GM23338 (cell line): ENCODE data around the gene TGM6. TPM values are rescaled to one million over a fixed set of nuclear protein-coding genes. Genes with fewer than 3 reads are reported as not detected.

Experiments used
- ATAC-seq: fragments of 200-7000 bp; cut with Tn5 transposase; 3 replicates; pipeline ENCODE4 v1.9.1; 2020
- DNase-seq: peaks from one replicate; pipeline ENCODE4 v3.0.0-alpha.2; 2015; ENCODE audit warnings: low spot score
- H2AFZ ChIP-seq: fragments of 200-600 bp; sonication (generic); 2 replicates; pipeline ENCODE4 v1.8.0; 2016; ENCODE audit warnings: antibody characterized with exemption, mild to moderate bottlenecking, moderate library complexity
- H3F3A ChIP-seq: fragments of 200-600 bp; sonication (generic); replicated peaks from 2 replicates; pipeline ENCODE4 v1.8.0; 2017; ENCODE audit warnings: antibody characterized with exemption, mixed run types, low read depth
- H3K27ac ChIP-seq: fragments of 200-600 bp; sonication (generic); 2 replicates; pipeline ENCODE4 v1.6.1; 2016; ENCODE audit warnings: low read depth
- H3K27me3 ChIP-seq: fragments of 200-600 bp; sonication (generic); 2 replicates; pipeline ENCODE4 v1.8.0; 2016; ENCODE audit warnings: mild to moderate bottlenecking, mixed run types, moderate library complexity; ENCODE audit not compliant: insufficient read depth
- H3K36me3 ChIP-seq: fragments of 200-600 bp; sonication (generic); 2 replicates; pipeline ENCODE4 v1.8.0; 2016; ENCODE audit warnings: mild to moderate bottlenecking; ENCODE audit not compliant: insufficient read depth
- H3K4me1 ChIP-seq: fragments of 200-600 bp; sonication (generic); 2 replicates; pipeline ENCODE4 v1.8.0; 2016; ENCODE audit warnings: mild to moderate bottlenecking, moderate library complexity; ENCODE audit not compliant: insufficient read depth
- H3K4me2 ChIP-seq: fragments of 200-600 bp; sonication (generic); 2 replicates; pipeline ENCODE4 v1.7.1; 2017; ENCODE audit warnings: mixed run types
- H3K4me3 ChIP-seq: fragments of 200-600 bp; sonication (generic); 2 replicates; pipeline ENCODE4 v1.6.1; 2016; ENCODE audit warnings: mixed run types
- H3K79me2 ChIP-seq: fragments of 200-600 bp; sonication (generic); replicated peaks from 2 replicates; pipeline ENCODE4 v1.8.0; 2017; ENCODE audit warnings: mild to moderate bottlenecking; ENCODE audit not compliant: insufficient read depth
- H3K9me2 ChIP-seq: fragments of 200-600 bp; sonication (generic); 2 replicates; pipeline ENCODE4 v1.8.0; 2017; ENCODE audit not compliant: insufficient read depth
- H4K20me1 ChIP-seq: fragments of 200-600 bp; sonication (generic); replicated peaks from 2 replicates; pipeline ENCODE4 v1.8.0; 2017; ENCODE audit warnings: mild to moderate bottlenecking; ENCODE audit not compliant: insufficient read depth
- H3K27ac Mint-ChIP-seq: 2 replicates; pipeline ENCODE4 v1.8.0; 2020; ENCODE audit warnings: inconsistent platforms, mild to moderate bottlenecking, moderate library complexity, mixed read lengths
- H3K27me3 Mint-ChIP-seq: 3 replicates; pipeline ENCODE4 v1.8.0; 2022; ENCODE audit warnings: low read depth, mild to moderate bottlenecking, moderate library complexity, mixed read lengths, inconsistent platforms; ENCODE audit not compliant: insufficient read depth, poor library complexity
- H3K36me3 Mint-ChIP-seq: 3 replicates; pipeline ENCODE4 v1.8.0; 2021; ENCODE audit warnings: low read depth, mild to moderate bottlenecking, inconsistent platforms, moderate library complexity, mixed read lengths
- H3K4me1 Mint-ChIP-seq: 3 replicates; pipeline ENCODE4 v1.8.0; 2020; ENCODE audit warnings: mild to moderate bottlenecking, inconsistent platforms, mixed read lengths
- H3K4me3 Mint-ChIP-seq: 3 replicates; pipeline ENCODE4 v1.8.0; 2021; ENCODE audit warnings: moderate library complexity, mild to moderate bottlenecking, inconsistent platforms, mixed read lengths
- H3K9me3 Mint-ChIP-seq: 3 replicates; pipeline ENCODE4 v1.8.0; 2020; ENCODE audit warnings: moderate library complexity, mild to moderate bottlenecking, inconsistent platforms, mixed read lengths
- CREB1 ChIP-seq: fragments of 250-450 bp; sonication (Bioruptor Pico); IDR thresholded peaks from 2 replicates; pipeline ENCODE4 v1.5.0; 2020; ENCODE audit warnings: low read depth, mild to moderate bottlenecking, moderate library complexity
- ETS1 ChIP-seq: IDR thresholded peaks from 2 replicates; pipeline ENCODE4 v1.6.1; 2016; ENCODE audit warnings: antibody characterized with exemption
- EZH2phosphoT487 ChIP-seq: fragments of 200-600 bp; sonication (generic); IDR thresholded peaks from one replicate; pipeline ENCODE4 v1.8.1; 2018; ENCODE audit warnings: antibody characterized with exemption; ENCODE audit not compliant: unreplicated experiment
- JUNB ChIP-seq: IDR thresholded peaks from one replicate; pipeline ENCODE4 v1.6.1; 2016; ENCODE audit warnings: antibody characterized with exemption; ENCODE audit not compliant: unreplicated experiment
- NANOG ChIP-seq: IDR thresholded peaks from 2 replicates; pipeline ENCODE4 v1.6.1; 2016; ENCODE audit warnings: antibody characterized with exemption, borderline replicate concordance
- POLR2AphosphoS5 ChIP-seq: IDR thresholded peaks from 2 replicates; pipeline ENCODE4 v1.6.1; 2016; ENCODE audit warnings: antibody characterized with exemption, low read depth
- REST ChIP-seq: IDR thresholded peaks from one replicate; pipeline ENCODE4 v1.6.1; 2018; ENCODE audit warnings: antibody characterized with exemption; ENCODE audit not compliant: unreplicated experiment
- STAT1 ChIP-seq: IDR thresholded peaks from one replicate; pipeline ENCODE4 v1.6.1; 2016; ENCODE audit warnings: antibody characterized with exemption; ENCODE audit not compliant: unreplicated experiment
- ZNF331 ChIP-seq: fragments of 250-450 bp; sonication (Bioruptor Pico); IDR thresholded peaks from 2 replicates; pipeline ENCODE4 v1.5.0; 2020; ENCODE audit warnings: low read depth, mild to moderate bottlenecking, moderate library complexity
- polyA plus RNA-seq: library from polyadenylated mRNA; unstranded; fragments of >200 nt; fragmentation: Nextera tagmentation; extraction: Ambion mirVana; gene quantifications from 2 replicates; pipeline ENCODE4 v1.2.1, GENCODE V29; 2016
- total RNA-seq: library from RNA; depleted of rRNA; stranded (reverse); fragments of >200 nt; shearing (Covaris generic); gene quantifications from 2 replicates; pipeline ENCODE4 v1.2.3, GENCODE V29; 2014
- TF ChIP-seq, protein P1 (sequence below), 2 experiments: fragments of 200-600 bp in 1 of 2; sonication (generic) in 1 of 2; conservative IDR thresholded peaks; 2 replicates each; pipeline versions ENCODE4 v1.5.1 to v1.6.1; 2016 to 2017; ENCODE audit warnings: antibody characterized with exemption in 2 of 2, low read depth in 2 of 2, mild to moderate bottlenecking in 2 of 2, moderate library complexity in 1 of 2

TGM6 gene
- total and polyA plus RNA-seq, 2 experiments from 2014 or later: not detected

GRCh38 chr20:2335096-2335870 is 45.4 kb upstream of the TGM6 start:
- ATAC-seq (no peak), DNase-seq (no peak)
- Histone ChIP-seq H3K4me2 (no peak overlapping the region), H3K36me3 (no peaks in the 10 kb centered on the region), H3K4me3 (no peak overlapping the region), H2AFZ (no peak overlapping the region), H3K9me2 (no peaks in the 10 kb centered on the region), H3F3A (no peaks in the 10 kb centered on the region), H3K79me2 (no peaks in the 10 kb centered on the region), H4K20me1 (no peaks in the 10 kb centered on the region), H3K27me3 (no peaks in the 10 kb centered on the region), H3K27ac (no peak overlapping the region), H3K4me1 (no peaks in the 10 kb centered on the region)
- H3K36me3 Mint-ChIP-seq: no peaks in the 10 kb centered on the region
- TF ChIP-seq, protein P1, sequence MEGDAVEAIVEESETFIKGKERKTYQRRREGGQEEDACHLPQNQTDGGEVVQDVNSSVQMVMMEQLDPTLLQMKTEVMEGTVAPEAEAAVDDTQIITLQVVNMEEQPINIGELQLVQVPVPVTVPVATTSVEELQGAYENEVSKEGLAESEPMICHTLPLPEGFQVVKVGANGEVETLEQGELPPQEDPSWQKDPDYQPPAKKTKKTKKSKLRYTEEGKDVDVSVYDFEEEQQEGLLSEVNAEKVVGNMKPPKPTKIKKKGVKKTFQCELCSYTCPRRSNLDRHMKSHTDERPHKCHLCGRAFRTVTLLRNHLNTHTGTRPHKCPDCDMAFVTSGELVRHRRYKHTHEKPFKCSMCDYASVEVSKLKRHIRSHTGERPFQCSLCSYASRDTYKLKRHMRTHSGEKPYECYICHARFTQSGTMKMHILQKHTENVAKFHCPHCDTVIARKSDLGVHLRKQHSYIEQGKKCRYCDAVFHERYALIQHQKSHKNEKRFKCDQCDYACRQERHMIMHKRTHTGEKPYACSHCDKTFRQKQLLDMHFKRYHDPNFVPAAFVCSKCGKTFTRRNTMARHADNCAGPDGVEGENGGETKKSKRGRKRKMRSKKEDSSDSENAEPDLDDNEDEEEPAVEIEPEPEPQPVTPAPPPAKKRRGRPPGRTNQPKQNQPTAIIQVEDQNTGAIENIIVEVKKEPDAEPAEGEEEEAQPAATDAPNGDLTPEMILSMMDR (conservative IDR thresholded peaks at IDR 0.05; ENCODE audit: low read depth in 2 of 2): no peak
- TF ChIP-seq ZNF331 (CRISPR knock-in tag) (no peak), EZH2phosphoT487 (no peak), STAT1 (no peak), NANOG (no peak)
- no peak overlapping the region for H3K27ac Mint-ChIP-seq
- peaks cover 7% of the 10 kb centered on the region for H3K27me3 Mint-ChIP-seq
- H3K4me1 Mint-ChIP-seq: no peaks in the 10 kb centered on the region
- H3K4me3 Mint-ChIP-seq: no peak overlapping the region
- H3K9me3 Mint-ChIP-seq: no peaks in the 10 kb centered on the region

DNA sequence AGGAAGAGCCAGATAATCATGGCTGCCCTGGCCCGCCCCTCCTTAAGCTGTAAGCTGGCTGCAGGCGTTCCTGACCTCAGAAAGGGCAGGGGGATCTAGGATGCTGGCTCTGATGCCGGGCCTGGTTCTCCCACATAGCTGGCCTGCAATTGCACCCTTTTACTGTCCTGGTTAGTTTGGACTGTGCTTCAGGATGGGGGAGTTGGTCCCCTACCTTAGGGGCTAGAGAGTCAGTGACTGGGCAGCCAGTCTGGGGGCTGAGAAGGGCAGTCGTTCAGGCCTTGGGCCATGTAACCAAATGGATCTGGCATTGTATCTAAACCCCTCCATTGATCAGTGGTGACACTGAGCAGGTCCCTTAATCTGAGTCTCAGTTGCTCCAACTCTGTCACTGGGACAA is 44.2 kb upstream of the TGM6 start:
- Histone ChIP-seq H3K27me3 (no peaks in the 10 kb centered on the region), H3K4me1 (no peaks in the 10 kb centered on the region), H3K4me2 (no peak overlapping the region), H4K20me1 (no peaks in the 10 kb centered on the region), H3K9me2 (no peaks in the 10 kb centered on the region), H2AFZ (no peak overlapping the region), H3F3A (no peaks in the 10 kb centered on the region), H3K79me2 (no peaks in the 10 kb centered on the region), H3K36me3 (no peaks in the 10 kb centered on the region), H3K27ac (no peak overlapping the region), H3K4me3 (no peak overlapping the region)
- peaks cover 7% of the 10 kb centered on the region for H3K27me3 Mint-ChIP-seq
- H3K9me3 Mint-ChIP-seq: peaks cover under 1% of the 10 kb centered on the region; the same call in 1 of the 3 replicates
- no peaks in the 10 kb centered on the region for H3K36me3 Mint-ChIP-seq
- no peak overlapping the region for H3K27ac Mint-ChIP-seq
- DNase-seq (no peak), ATAC-seq (no peak)
- H3K4me3 Mint-ChIP-seq: no peak overlapping the region
- H3K4me1 Mint-ChIP-seq: no peaks in the 10 kb centered on the region
- TF ChIP-seq, protein P1 (conservative IDR thresholded peaks at IDR 0.05; ENCODE audit: low read depth in 2 of 2): no peak
- TF ChIP-seq CREB1 (CRISPR knock-in tag) (no peak), POLR2AphosphoS5 (no peak), ZNF331 (CRISPR knock-in tag) (no peak), JUNB (no peak), REST (no peak), ETS1 (no peak)
